22Rv1 (cell line): ENCODE measurements around the gene LOXL1.

Source experiments
- H3K27ac ChIP-seq: fragments of 450-650 bp; 2 replicates; pipeline ENCODE4 v1.5.1; 2017
- CTCF ChIP-seq: fragments of 450-650 bp; IDR thresholded peaks from 2 replicates; pipeline ENCODE4 v1.5.1; 2017; ENCODE audit warnings: mild to moderate bottlenecking
- ZFX ChIP-seq: fragments of 450-650 bp; IDR thresholded peaks from 2 replicates; pipeline ENCODE4 v1.6.1; 2017; ENCODE audit warnings: antibody characterized with exemption, borderline replicate concordance

Gene LOXL1

GRCh38 chr15:73986776-73987056 lies 60.5 kb downstream of the LOXL1 start:
- H3K27ac ChIP-seq, result no peak overlapping the region
- no peak for TF ChIP-seq CTCF
- TF ChIP-seq ZFX, result no peak

- no peak overlapping the region for H3K27ac ChIP-seq
- TF ChIP-seq ZFX (no peak), CTCF (no peak)
These were observed 61.0 kb downstream of the LOXL1 start for GRCh38 chr15:73987250-73987649.

GRCh38 chr15:73987681-73988444 lies 61.6 kb downstream of the LOXL1 start:
- H3K27ac ChIP-seq, result no peak overlapping the region
- no peak for TF ChIP-seq ZFX

GRCh38 chr15:73988445-73988969 lies 62.2 kb downstream of the LOXL1 start:
- no peak overlapping the region for H3K27ac ChIP-seq
- no peak for TF ChIP-seq ZFX
- no peak for TF ChIP-seq CTCF

- H3K27ac ChIP-seq, result no peak overlapping the region
- TF ChIP-seq CTCF (no peak), ZFX (no peak)
These were observed 62.9 kb downstream of the LOXL1 start for GRCh38 chr15:73989001-73989798.

- H3K27ac ChIP-seq, result no peak overlapping the region
- TF ChIP-seq ZFX, result no peak
- no peak for TF ChIP-seq CTCF
These were observed 64.2 kb downstream of the LOXL1 start for GRCh38 chr15:73990250-73991005.

- no peak for TF ChIP-seq CTCF
- no peak for TF ChIP-seq ZFX
These were observed 65.0 kb downstream of the LOXL1 start for GRCh38 chr15:73991260-73991659.

More at GRCh38 chr15:73991260-73991659, 65.0 kb downstream of the LOXL1 start:
- H3K27ac ChIP-seq, result peak overlapping the region; percentile 60
